H1 (cell line): ENCODE data around the gene PRRX1. TPM values are rescaled to one million over a fixed set of nuclear protein-coding genes. Genes with fewer than 3 reads are reported as not detected.

Source experiments
- CTCF ChIA-PET: fragments of 300-600 bp; sonication (Branson Sonifier 250); formaldehyde crosslinking; loops from one replicate; lab custom pipeline; 2021; ENCODE audit not compliant: partially characterized antibody; lab: Charles Lee
- POLR2A ChIA-PET: fragments of 300-600 bp; sonication (Branson Sonifier 250); formaldehyde crosslinking; loops from one replicate; lab custom pipeline; 2021; ENCODE audit warnings: inconsistent platforms; ENCODE audit not compliant: partially characterized antibody; lab: Charles Lee
- DNase-seq, 2 experiments: peaks; one replicate each; pipeline versions ENCODE4 v3.0.0 to v3.0.0-alpha.2; 2010 to 2022; ENCODE audit warnings: low spot score in 2 of 2, low read depth in 1 of 2, mixed read lengths in 1 of 2
- FAIRE-seq: peaks from 2 replicates; lab custom pipeline; 2011; peaks lifted over from hg19 to GRCh38; lab: Jason Lieb, UNC
- H2AFZ ChIP-seq: 2 replicates; pipeline ENCODE4 v1.8.1; 2012; ENCODE audit warnings: low read length, inconsistent platforms
- H2AK5ac ChIP-seq: 2 replicates; pipeline ENCODE4 v1.6.1; 2013; ENCODE audit warnings: low read depth, low read length
- H2BK120ac ChIP-seq: replicated peaks from 2 replicates; pipeline ENCODE3; 2013; ENCODE audit warnings: low read depth, low read length, inconsistent platforms
- H2BK12ac ChIP-seq: 2 replicates; pipeline ENCODE4 v1.6.1; 2013; ENCODE audit warnings: low read depth, low read length
- H2BK15ac ChIP-seq: 2 replicates; pipeline ENCODE4 v1.6.1; 2013; ENCODE audit warnings: low read length
- H2BK20ac ChIP-seq: 2 replicates; pipeline ENCODE4 v1.6.1; 2013; ENCODE audit warnings: low read length
- H2BK5ac ChIP-seq: 2 replicates; pipeline ENCODE4 v1.6.1; 2013; ENCODE audit warnings: low read depth, low read length
- H3K14ac ChIP-seq: 2 replicates; pipeline ENCODE4 v1.6.1; 2013; ENCODE audit warnings: inconsistent platforms; ENCODE audit not compliant: insufficient read length
- H3K18ac ChIP-seq: 2 replicates; pipeline ENCODE4 v1.6.1; 2013; ENCODE audit warnings: low read length; ENCODE audit errors: extremely low read depth
- H3K23ac ChIP-seq: 2 replicates; pipeline ENCODE4 v1.6.1; 2013; ENCODE audit warnings: inconsistent platforms; ENCODE audit not compliant: insufficient read length
- H3K23me2 ChIP-seq: 2 replicates; pipeline ENCODE4 v1.6.1; 2013; ENCODE audit warnings: low read depth, low read length
- H3K27ac ChIP-seq: 2 replicates; pipeline ENCODE4 v1.6.1; 2011; ENCODE audit warnings: low read depth, low read length, inconsistent platforms
- H3K27me3 ChIP-seq, 4 experiments: replicated peaks in 1 of 4; 1 replicate in 1 of 4; 2 replicates in 3 of 4; pipeline versions ENCODE4 v1.6.1 to v1.8.1; 2011 to 2013; ENCODE audit warnings: low read length in 3 of 4, mild to moderate bottlenecking in 3 of 4, inconsistent platforms in 2 of 4, mixed read lengths in 2 of 4, moderate library complexity in 1 of 4; ENCODE audit not compliant: control insufficient read depth in 3 of 4, insufficient read depth in 3 of 4; ENCODE audit errors: extremely low read depth in 1 of 4
- H3K36me3 ChIP-seq, 4 experiments: 2 replicates each; pipeline versions ENCODE4 v1.6.1 to v1.8.1; 2011 to 2013; ENCODE audit warnings: mild to moderate bottlenecking in 4 of 4, low read length in 3 of 4, moderate library complexity in 2 of 4, control low read depth in 1 of 4, inconsistent platforms in 1 of 4; ENCODE audit not compliant: insufficient read depth in 4 of 4, control insufficient read depth in 2 of 4
- H3K4ac ChIP-seq: replicated peaks from 2 replicates; pipeline ENCODE3; 2013; ENCODE audit warnings: low read length, low read depth, mixed read lengths, inconsistent platforms; ENCODE audit not compliant: insufficient read length
- H3K4me1 ChIP-seq, 4 experiments: replicated peaks in 1 of 4; 1 replicate in 1 of 4; 2 replicates in 3 of 4; pipeline versions ENCODE4 v1.6.1 to v1.8.1; 2011 to 2013; ENCODE audit warnings: low read length in 3 of 4, inconsistent platforms in 2 of 4, mixed read lengths in 1 of 4; ENCODE audit not compliant: insufficient read depth in 4 of 4, control insufficient read depth in 3 of 4
- H3K4me2 ChIP-seq, 2 experiments: 2 replicates each; pipeline versions ENCODE4 v1.6.1 to v1.8.1; 2011 to 2013; ENCODE audit warnings: low read depth in 2 of 2, low read length in 2 of 2, control low read depth in 1 of 2, inconsistent platforms in 1 of 2, mild to moderate bottlenecking in 1 of 2; ENCODE audit not compliant: insufficient read depth in 1 of 2
- H3K4me3 ChIP-seq, 4 experiments: fragments of 200-600, 300-600 bp in 1 of 4; sonication (generic), shearing (Covaris generic), sonication (Bioruptor Twin) in 1 of 4; 2 replicates each; pipeline versions ENCODE4 v1.5.1 to v1.8.1; 2011 to 2016; ENCODE audit warnings: low read length in 4 of 4, low read depth in 3 of 4, control low read depth in 2 of 4, inconsistent platforms in 2 of 4, mild to moderate bottlenecking in 2 of 4, mixed read lengths in 1 of 4, moderate library complexity in 1 of 4; ENCODE audit not compliant: insufficient read depth in 2 of 4; ENCODE audit errors: extremely low read depth in 1 of 4
- H3K56ac ChIP-seq: replicated peaks from 2 replicates; pipeline ENCODE3; 2013; ENCODE audit warnings: low read depth, mild to moderate bottlenecking, mixed read lengths, low read length, inconsistent platforms; ENCODE audit not compliant: insufficient read length
- H3K79me1 ChIP-seq: 2 replicates; pipeline ENCODE4 v1.6.1; 2013; ENCODE audit warnings: low read depth, low read length, control low read depth
- H3K79me2 ChIP-seq, 2 experiments: 2 replicates each; pipeline versions ENCODE4 v1.6.1 to v1.8.1; 2012 to 2013; ENCODE audit warnings: low read length in 2 of 2, mild to moderate bottlenecking in 2 of 2, inconsistent platforms in 1 of 2; ENCODE audit not compliant: insufficient read depth in 2 of 2, control insufficient read depth in 1 of 2
- H3K9ac ChIP-seq, 4 experiments: replicated peaks in 1 of 4; 1 replicate in 1 of 4; 2 replicates in 3 of 4; pipeline versions ENCODE4 v1.6.1 to v1.8.1; 2011 to 2013; ENCODE audit warnings: low read depth in 3 of 4, low read length in 3 of 4, control low read depth in 2 of 4, mild to moderate bottlenecking in 2 of 4, moderate library complexity in 2 of 4, inconsistent platforms in 1 of 4; ENCODE audit errors: extremely low read depth in 1 of 4
- H3K9me3 ChIP-seq, 2 experiments: 2 replicates each; pipeline versions ENCODE4 v1.6.1 to v1.8.1; 2012 to 2013; ENCODE audit warnings: mild to moderate bottlenecking in 2 of 2, moderate library complexity in 2 of 2, control low read depth in 1 of 2, inconsistent platforms in 1 of 2, low read depth in 1 of 2, low read length in 1 of 2, mixed read lengths in 1 of 2; ENCODE audit not compliant: insufficient read depth in 2 of 2
- H4K20me1 ChIP-seq, 2 experiments: replicated peaks in 1 of 2; 2 replicates each; pipeline versions ENCODE3 to v1.8.1; 2011 to 2013; ENCODE audit warnings: inconsistent platforms in 2 of 2, low read length in 2 of 2, mild to moderate bottlenecking in 1 of 2; ENCODE audit not compliant: insufficient read depth in 2 of 2, control insufficient read depth in 1 of 2
- H4K5ac ChIP-seq: 2 replicates; pipeline ENCODE4 v1.6.1; 2013; ENCODE audit warnings: low read length, low read depth, mixed read lengths, inconsistent platforms; ENCODE audit not compliant: insufficient read length
- H4K8ac ChIP-seq: 2 replicates; pipeline ENCODE4 v1.8.0; 2013; ENCODE audit warnings: mild to moderate bottlenecking, moderate library complexity, low read length, inconsistent platforms; ENCODE audit not compliant: insufficient read depth; ENCODE audit errors: extremely low read depth
- H4K91ac ChIP-seq: replicated peaks from 2 replicates; pipeline ENCODE3; 2013; ENCODE audit warnings: low read length, mixed read lengths, inconsistent platforms; ENCODE audit not compliant: insufficient read length
- GTF2F1 ChIP-seq: IDR thresholded peaks from 2 replicates; pipeline ENCODE4 v1.6.1; 2012; ENCODE audit warnings: low read depth, low read length, improper control_type of control experiment, borderline replicate concordance
- HDAC6 ChIP-seq: IDR thresholded peaks from one replicate; pipeline ENCODE4 v1.7.1; 2012; ENCODE audit warnings: low read depth, mild to moderate bottlenecking, inconsistent platforms, low read length, moderate library complexity
- WGBS, 2 experiments: shearing (Covaris generic) in 1 of 2; methylation state at CpG; one replicate each; pipeline versions ENCODE4 v1.1.6 to v1.1.7; 2013 to 2015; ENCODE audit warnings: low lambda C conversion rate in 2 of 2, mixed read lengths in 2 of 2, inconsistent platforms in 1 of 2, low coverage in 1 of 2, missing lambda C conversion rate in 1 of 2; ENCODE audit not compliant: insufficient replicate concordance in 2 of 2, insufficient coverage in 1 of 2, insufficient read length in 1 of 2; ENCODE audit errors: extremely low coverage in 1 of 2, missing lambda C conversion rate in 1 of 2; 5-methylcytosine and 5-hydroxymethylcytosine counted together
- polyA plus RNA-seq, 7 experiments: library from polyadenylated mRNA; depleted of rRNA in 3 of 7; stranded (reverse) in 5 of 7; unstranded in 2 of 7; fragments of >200 nt in 5 of 7; fragments of 200-250 nt in 2 of 7; gene quantifications; 1 replicate in 5 of 7; 2 replicates in 1 of 7; 4 replicates in 1 of 7; pipeline versions ENCODE4 v1.2.1 to v1.2.3, GENCODE V29; 2011 to 2013; ENCODE audit warnings: missing spikeins in 2 of 7, mixed read lengths in 2 of 7
- total RNA-seq: library from RNA; stranded (reverse); fragmentation: NEBNext Ultra II Directional; extraction: Animal tissue kit (Norgen Biotek cat#: 25700); gene quantifications from 2 replicates; pipeline ENCODE4 v1.2.1, GENCODE V29; 2021

The PRRX1 gene
- total and polyA plus RNA-seq, 2 of the 8 experiments (the other 6 are each of a cell fraction or from before 2014, with no cell fraction given): not detected

GRCh38 chr1:170758992-170759391 is 95.1 kb downstream of the PRRX1 start:
- Histone ChIP-seq H3K27ac (no peak overlapping the region), H3K4me2 (no peak overlapping the region), H4K20me1 (no peaks in the 10 kb centered on the region), H3K4ac (no peak overlapping the region), H3K23me2 (no peaks in the 10 kb centered on the region), H2BK5ac (no peak overlapping the region), H3K79me2 (no peaks in the 10 kb centered on the region), H2BK120ac (no peak overlapping the region), H3K9me3 (no peaks in the 10 kb centered on the region), H3K9ac (no peak overlapping the region), H2AFZ (no peak overlapping the region), H3K79me1 (no peaks in the 10 kb centered on the region), H2AK5ac (no peak overlapping the region), H4K5ac (no peak overlapping the region)
- POLR2A ChIA-PET: no interaction called here
- 90% methylated on average over 2 of the region's 2 CpGs; no CpG with 5 or more reads in 1 of the 2 experiments for WGBS, 2 experiments
- DNase-seq: no peak
- TF ChIP-seq GTF2F1: no peak
- TF ChIP-seq HDAC6: no peak
- TF ChIP-seq, all 59 proteins: peak for 0
- H3K23ac ChIP-seq: no peak overlapping the region
- H3K18ac ChIP-seq: no peak overlapping the region
- no peak overlapping the region for H2BK15ac ChIP-seq
- CTCF ChIA-PET: interaction anchor here (0.8 kb wide), 1 partner anchor 70 kb away, joined by 4 read pairs; no protein-coding TSS in a partner anchor
- no peaks in the 10 kb centered on the region for H3K36me3 ChIP-seq
- H3K4me3 ChIP-seq: no peak overlapping the region
- H3K56ac ChIP-seq: no peak overlapping the region
- H2BK20ac ChIP-seq: no peak overlapping the region
- H4K91ac ChIP-seq: no peak overlapping the region
- no peak overlapping the region for H2BK12ac ChIP-seq
- H3K14ac ChIP-seq: no peak overlapping the region
- no peaks in the 10 kb centered on the region for H3K27me3 ChIP-seq
- no peak for FAIRE-seq
- no peaks in the 10 kb centered on the region for H3K4me1 ChIP-seq
- no peak overlapping the region for H4K8ac ChIP-seq
